ENCODE results near the gene CNTNAP2. TPM values are rescaled to one million over a fixed set of nuclear protein-coding genes. Genes with fewer than 3 reads are reported as not detected.

Gene CNTNAP2
- total RNA-seq, 2 donors from 2014 or later = 171 to 228 TPM

- WGBS, 2 experiments (ENCODE audit: insufficient coverage in 1 of 2, insufficient read length in 1 of 2) = 100% methylated on average over 3 of the region's 3 CpGs; no CpG with 5 or more reads in 1 of the 2 experiments
Observed at GRCh38 chr7:146690987-146691386, 574.4 kb downstream of the CNTNAP2 start.

DNA sequence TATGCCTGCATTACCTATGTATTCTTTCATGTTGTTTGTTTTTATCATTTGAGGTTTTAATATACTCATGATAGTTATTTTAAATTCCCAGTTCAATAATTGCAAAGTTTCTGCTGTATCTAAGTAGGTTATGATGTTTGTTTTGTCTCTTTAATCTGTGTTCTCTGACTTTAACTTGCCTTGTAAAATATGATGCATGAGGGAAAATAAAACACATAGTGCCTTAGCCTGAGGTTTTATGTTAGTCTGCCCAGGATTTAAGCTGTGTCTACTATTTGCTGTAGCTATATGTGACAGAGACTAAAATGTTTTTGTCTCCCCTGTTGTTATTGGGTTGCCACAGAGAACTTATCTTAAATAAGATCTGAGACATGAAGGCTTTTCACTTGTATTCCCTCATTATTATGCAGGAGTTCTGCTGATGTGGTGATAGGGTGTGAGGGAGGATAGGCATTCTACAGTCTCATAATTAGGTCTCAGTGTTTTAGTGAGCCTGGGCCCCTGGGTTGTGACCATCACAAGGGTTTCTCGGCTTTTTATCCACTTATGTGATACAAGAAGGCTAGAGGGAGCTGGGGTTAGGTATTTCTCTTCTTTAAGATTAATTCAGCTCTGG lies 582.5 kb downstream of the CNTNAP2 start:
- no peak overlapping the region for H3K4me3 ChIP-seq (ENCODE audit: low read length)
- H3K9ac ChIP-seq (ENCODE audit: extremely low read depth, low read length, poor library complexity, severe bottlenecking) = no peak overlapping the region

More at GRCh38 chr7:146690987-146691386, 574.4 kb downstream of the CNTNAP2 start:
- H3K4me3 ChIP-seq (ENCODE audit: low read length) = no peak overlapping the region
- no peak for DNase-seq
- H3K9me3 ChIP-seq (ENCODE audit: control insufficient read depth, low read length) = no peaks in the 10 kb centered on the region
- H3K4me1 ChIP-seq (ENCODE audit: control insufficient read depth, insufficient read depth, low read length) = no peaks in the 10 kb centered on the region
- H3K4me1 Mint-ChIP-seq = no peaks in the 10 kb centered on the region
- no peaks in the 10 kb centered on the region for H3K36me3 Mint-ChIP-seq (ENCODE audit: low read depth)
- no peaks in the 10 kb centered on the region for H3K27me3 ChIP-seq (ENCODE audit: control insufficient read depth, insufficient read depth, low read length, poor library complexity, severe bottlenecking)
- H3K27me3 Mint-ChIP-seq (ENCODE audit: insufficient read depth) = no peaks in the 10 kb centered on the region
- no peaks in the 10 kb centered on the region for H3K9me3 Mint-ChIP-seq
- H3K9ac ChIP-seq (ENCODE audit: extremely low read depth, low read length, poor library complexity, severe bottlenecking) = no peak overlapping the region
- TF ChIP-seq CTCF (conservative IDR thresholded peaks at IDR 0.05) = no peak
- no peak overlapping the region for H3K27ac Mint-ChIP-seq
- H3K27ac ChIP-seq (ENCODE audit: low read depth, low read length) = no peak overlapping the region
- no peaks in the 10 kb centered on the region for H3K36me3 ChIP-seq (ENCODE audit: control insufficient read depth, insufficient read depth, low read length)
- no peak overlapping the region for H3K4me3 Mint-ChIP-seq

DNA sequence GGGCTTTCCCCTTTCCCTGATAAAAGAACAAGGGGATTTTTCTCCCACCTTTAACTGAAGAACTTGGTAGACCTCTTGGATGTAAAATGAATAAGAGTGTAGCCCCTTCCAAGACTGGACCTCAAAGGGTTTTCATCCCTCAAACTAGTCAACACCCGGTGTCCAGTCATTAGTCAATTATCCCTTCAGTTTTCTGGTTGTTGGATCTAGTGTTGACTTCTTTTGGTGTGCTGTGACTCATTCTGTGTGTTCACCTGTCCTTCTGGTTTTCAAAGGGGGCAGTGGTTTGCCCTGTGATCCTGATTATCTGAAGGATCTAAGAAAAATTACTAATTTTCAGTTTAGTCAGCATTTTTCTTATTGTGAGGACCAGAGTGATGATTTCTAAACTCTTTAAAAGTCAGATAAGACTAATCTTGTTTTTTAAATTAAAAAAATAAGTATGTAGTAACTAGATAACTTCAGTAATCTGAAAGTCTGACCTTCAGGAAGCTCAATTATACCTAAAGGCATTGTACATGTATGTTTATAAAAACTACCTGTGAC lies 583.5 kb downstream of the CNTNAP2 start:
- Mint-ChIP-seq H3K9me3 (no peaks in the 10 kb centered on the region), H3K4me3 (no peak overlapping the region), H3K4me1 (no peaks in the 10 kb centered on the region), H3K27me3 (ENCODE audit: insufficient read depth) (no peaks in the 10 kb centered on the region), H3K27ac (no peak overlapping the region), H3K36me3 (ENCODE audit: low read depth) (no peaks in the 10 kb centered on the region)
- no peak overlapping the region for H3K27ac ChIP-seq (ENCODE audit: low read depth, low read length)
- 84% methylated on average over 1 of the region's 1 CpG; no CpG with 5 or more reads in 1 of the 2 experiments for WGBS, 2 experiments (ENCODE audit: insufficient coverage in 1 of 2, insufficient read length in 1 of 2)
- no peak for TF ChIP-seq CTCF (conservative IDR thresholded peaks at IDR 0.05)
- no peaks in the 10 kb centered on the region for H3K4me1 ChIP-seq (ENCODE audit: control insufficient read depth, insufficient read depth, low read length)
- DNase-seq = no peak
- no peak overlapping the region for H3K9ac ChIP-seq (ENCODE audit: extremely low read depth, low read length, poor library complexity, severe bottlenecking)
- H3K36me3 ChIP-seq (ENCODE audit: control insufficient read depth, insufficient read depth, low read length) = no peaks in the 10 kb centered on the region
- H3K9me3 ChIP-seq (ENCODE audit: control insufficient read depth, low read length) = no peaks in the 10 kb centered on the region
- no peaks in the 10 kb centered on the region for H3K27me3 ChIP-seq (ENCODE audit: control insufficient read depth, insufficient read depth, low read length, poor library complexity, severe bottlenecking)
- no peak overlapping the region for H3K4me3 ChIP-seq (ENCODE audit: low read length)

More for the DNA sequence above, 582.5 kb downstream of the CNTNAP2 start:
- DNase-seq = no peak
- no peak overlapping the region for H3K4me3 Mint-ChIP-seq
- Histone ChIP-seq H3K27ac (ENCODE audit: low read depth, low read length) (no peak overlapping the region), H3K9me3 (ENCODE audit: control insufficient read depth, low read length) (no peaks in the 10 kb centered on the region), H3K4me1 (ENCODE audit: control insufficient read depth, insufficient read depth, low read length) (no peaks in the 10 kb centered on the region), H3K36me3 (ENCODE audit: control insufficient read depth, insufficient read depth, low read length) (no peaks in the 10 kb centered on the region), H3K27me3 (ENCODE audit: control insufficient read depth, insufficient read depth, low read length, poor library complexity, severe bottlenecking) (no peaks in the 10 kb centered on the region)
- H3K4me1 Mint-ChIP-seq = no peaks in the 10 kb centered on the region
- no peaks in the 10 kb centered on the region for H3K27me3 Mint-ChIP-seq (ENCODE audit: insufficient read depth)
- no peaks in the 10 kb centered on the region for H3K9me3 Mint-ChIP-seq
- H3K27ac Mint-ChIP-seq = no peak overlapping the region
- H3K36me3 Mint-ChIP-seq (ENCODE audit: low read depth) = no peaks in the 10 kb centered on the region
- whole genome bisulfite sequencing, 2 experiments (ENCODE audit: insufficient coverage in 1 of 2, insufficient read length in 1 of 2) = 88% methylated on average over 1 of the region's 1 CpG; no CpG with 5 or more reads in 1 of the 2 experiments
- TF ChIP-seq CTCF (conservative IDR thresholded peaks at IDR 0.05) = no peak
